Right lobe of liver (tissue), 6 donors: ENCODE results near the gene ANKRD63. TPM values are rescaled to one million over a fixed set of nuclear protein-coding genes. Genes with fewer than 3 reads are reported as not detected.

ENCODE experiments used
- ATAC-seq, 4 donors: fragments of 200-7000 bp; cut with Tn5 transposase; one replicate each; pipeline ENCODE4 v1.9.1; 2020; ENCODE audit warnings: mild to moderate bottlenecking in 4 of 4, moderate library complexity in 4 of 4
- DNase-seq, 3 donors: peaks; one replicate each; pipeline ENCODE4 v3.0.0-alpha.2; 2020
- H3K27ac ChIP-seq, 3 donors: fragments of 200-600 bp; one replicate each; pipeline ENCODE4 v1.8.0; 2022
- H3K27me3 ChIP-seq, 2 donors: fragments of 200-600 bp; one replicate each; pipeline ENCODE4 v1.8.0; 2022
- H3K36me3 ChIP-seq, 4 donors: fragments of 200-600 bp; sonication (generic) in 1 of 4; one replicate each; pipeline versions ENCODE4 v1.5.1 to v1.8.0; 2017 to 2022; ENCODE audit warnings: control low read depth in 1 of 4
- H3K4me1 ChIP-seq, 4 donors: fragments of 200-600 bp; sonication (generic) in 1 of 4; one replicate each; pipeline versions ENCODE4 v1.5.1 to v1.8.0; 2017 to 2022; ENCODE audit warnings: control low read depth in 1 of 4
- H3K4me3 ChIP-seq, 3 donors: fragments of 200-600 bp; one replicate each; pipeline ENCODE4 v1.8.0; 2022
- H3K9me3 ChIP-seq, 4 donors: fragments of 200-600 bp; sonication (generic) in 1 of 4; one replicate each; pipeline versions ENCODE4 v1.5.1 to v1.8.0; 2017 to 2022; ENCODE audit warnings: control low read depth in 1 of 4
- POLR2A ChIP-seq: fragments of 450-650 bp; IDR thresholded peaks from one replicate; pipeline ENCODE4 v1.6.1; 2017; ENCODE audit warnings: antibody characterized with exemption, mild to moderate bottlenecking
- WGBS: methylation state at CpG from one replicate; pipeline ENCODE4 v1.1.6; 2018; ENCODE audit warnings: low coverage, low lambda C conversion rate; ENCODE audit not compliant: insufficient coverage; ENCODE audit errors: missing lambda C conversion rate; 5-methylcytosine and 5-hydroxymethylcytosine counted together
- intact Hi-C, 2 donors: fragments of 100-400 bp; cut with DNase I; formaldehyde crosslinking; loops; one replicate each; pipeline versions ENCODE4 v1.11.2 to v1.14.1; 2022
- total RNA-seq, 6 experiments: library from RNA; depleted of rRNA in 2 of 6; stranded (reverse); fragments of >200 nt in 2 of 6; fragmentation: NEBNext Ultra II Directional in 3 of 6; extraction: Animal tissue kit (Norgen Biotek cat#: 25700) in 3 of 6; gene quantifications; one replicate each; pipeline versions ENCODE4 v1.1.0 to v1.2.4, GENCODE V29; 2016 to 2023
- TF ChIP-seq, protein P1 (sequence below), 4 donors: fragments of 200-600 bp in 3 of 4; fragments of 450-650 bp in 1 of 4; IDR thresholded peaks; one replicate each; pipeline versions ENCODE4 v1.5.1 to v1.8.0; 2016 to 2022; ENCODE audit warnings: antibody characterized with exemption in 4 of 4, mild to moderate bottlenecking in 2 of 4
- donor health status: DM: no; HTN: yes; CAD: no.
- donor health status: DM: no; HTN: no; CAD: no.
- donor health status: DM: no; HTN: no; CAD: no.
- donor health status: DM: no; HTN: yes; CAD: no.
- donor health status: DM: no; HTN: yes; CAD: no.

ANKRD63 gene
- total RNA-seq, 6 experiments from 2014 or later, result 0.24 TPM; not detected in 5

DNA sequence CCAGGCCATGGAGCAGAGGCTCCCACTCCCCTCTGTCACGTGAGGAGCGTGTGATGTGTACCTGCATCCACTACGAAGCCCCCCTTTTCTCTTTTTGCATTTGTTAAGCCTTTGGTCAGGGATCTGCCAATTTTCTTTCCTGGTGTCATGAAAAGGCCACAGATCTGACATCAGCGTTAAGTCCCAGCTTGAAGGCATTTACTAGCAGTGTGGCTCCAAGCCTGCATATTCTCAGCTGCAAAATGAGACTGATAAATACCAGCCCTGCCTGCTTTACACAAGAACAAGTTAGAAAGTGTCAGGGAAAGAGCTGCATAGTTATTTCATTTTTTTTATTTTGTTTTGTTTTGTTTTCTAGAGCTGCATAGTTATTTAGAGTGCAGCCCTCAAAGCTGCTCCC lies 2.3 kb upstream of the ANKRD63 start:
- ATAC-seq, result no peak

DNA sequence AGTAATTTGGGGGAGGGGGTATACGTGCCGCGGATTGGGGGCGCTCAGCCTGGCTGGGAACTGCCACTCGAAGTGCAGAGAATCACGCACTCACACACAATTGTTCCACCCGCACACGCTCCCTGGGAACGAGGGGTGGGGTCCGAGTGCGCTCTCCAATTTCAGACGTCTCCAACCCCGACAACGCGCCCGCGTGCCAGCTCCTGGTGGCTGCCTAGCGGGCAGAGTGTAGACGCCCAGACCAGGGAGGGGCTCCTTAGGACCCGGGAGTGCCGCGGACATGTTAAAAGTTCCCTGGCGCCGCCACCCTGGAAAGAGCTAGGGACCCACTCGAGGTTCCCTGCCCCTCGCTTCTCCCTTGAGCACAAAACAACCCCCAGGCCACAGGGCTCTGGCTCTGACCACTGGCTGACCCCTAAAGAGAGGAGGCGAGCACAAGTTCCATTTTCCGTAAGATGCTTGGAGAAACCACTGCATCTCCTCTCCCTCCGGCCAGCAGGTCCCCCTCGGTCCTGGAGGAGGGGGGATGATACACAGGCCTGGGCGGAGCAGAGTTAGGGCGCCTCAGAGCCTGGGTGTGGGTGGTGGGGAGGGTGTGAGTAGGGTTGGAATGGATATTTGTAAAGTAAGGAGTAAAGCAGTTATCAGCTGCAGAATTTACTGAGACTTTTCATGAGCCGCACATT lies 894 bp upstream of the ANKRD63 start:
- peaks cover 0 to 17% (median 0%) of the 10 kb centered on the region in 4 donors for H3K4me1 ChIP-seq
- H3K27ac ChIP-seq, result no peak overlapping the region
- peaks cover 0 to 27% of the 10 kb centered on the region in 2 donors for H3K27me3 ChIP-seq
- WGBS, result 50% methylated on average over 15 of the region's 33 CpGs
- H3K9me3 ChIP-seq, result no peaks in the 10 kb centered on the region
- DNase-seq (no peak), ATAC-seq (no peak)
- TF ChIP-seq POLR2A, result no peak
- TF ChIP-seq, protein P1, sequence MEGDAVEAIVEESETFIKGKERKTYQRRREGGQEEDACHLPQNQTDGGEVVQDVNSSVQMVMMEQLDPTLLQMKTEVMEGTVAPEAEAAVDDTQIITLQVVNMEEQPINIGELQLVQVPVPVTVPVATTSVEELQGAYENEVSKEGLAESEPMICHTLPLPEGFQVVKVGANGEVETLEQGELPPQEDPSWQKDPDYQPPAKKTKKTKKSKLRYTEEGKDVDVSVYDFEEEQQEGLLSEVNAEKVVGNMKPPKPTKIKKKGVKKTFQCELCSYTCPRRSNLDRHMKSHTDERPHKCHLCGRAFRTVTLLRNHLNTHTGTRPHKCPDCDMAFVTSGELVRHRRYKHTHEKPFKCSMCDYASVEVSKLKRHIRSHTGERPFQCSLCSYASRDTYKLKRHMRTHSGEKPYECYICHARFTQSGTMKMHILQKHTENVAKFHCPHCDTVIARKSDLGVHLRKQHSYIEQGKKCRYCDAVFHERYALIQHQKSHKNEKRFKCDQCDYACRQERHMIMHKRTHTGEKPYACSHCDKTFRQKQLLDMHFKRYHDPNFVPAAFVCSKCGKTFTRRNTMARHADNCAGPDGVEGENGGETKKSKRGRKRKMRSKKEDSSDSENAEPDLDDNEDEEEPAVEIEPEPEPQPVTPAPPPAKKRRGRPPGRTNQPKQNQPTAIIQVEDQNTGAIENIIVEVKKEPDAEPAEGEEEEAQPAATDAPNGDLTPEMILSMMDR (IDR thresholded peaks at IDR 0.05), result no peak
- intact Hi-C loops, result no loop called here
- H3K4me3 ChIP-seq, result no peak overlapping the region
- no peaks in the 10 kb centered on the region for H3K36me3 ChIP-seq

More for the DNA sequence above, 2.3 kb upstream of the ANKRD63 start:
- no peak for TF ChIP-seq POLR2A
- TF ChIP-seq, protein P1 (IDR thresholded peaks at IDR 0.05), result no peak
- H3K36me3 ChIP-seq, result no peaks in the 10 kb centered on the region
- intact Hi-C loops, result no loop called here
- no peaks in the 10 kb centered on the region for H3K9me3 ChIP-seq
- no peak for DNase-seq
- no peak overlapping the region for H3K4me3 ChIP-seq
- 88% methylated on average over 4 of the region's 4 CpGs for WGBS
- H3K27me3 ChIP-seq, result peaks cover 0 to 23% of the 10 kb centered on the region in 2 donors
- H3K4me1 ChIP-seq, result peaks cover 0 to 24% (median 0%) of the 10 kb centered on the region in 4 donors
- H3K27ac ChIP-seq, result no peak overlapping the region

DNA sequence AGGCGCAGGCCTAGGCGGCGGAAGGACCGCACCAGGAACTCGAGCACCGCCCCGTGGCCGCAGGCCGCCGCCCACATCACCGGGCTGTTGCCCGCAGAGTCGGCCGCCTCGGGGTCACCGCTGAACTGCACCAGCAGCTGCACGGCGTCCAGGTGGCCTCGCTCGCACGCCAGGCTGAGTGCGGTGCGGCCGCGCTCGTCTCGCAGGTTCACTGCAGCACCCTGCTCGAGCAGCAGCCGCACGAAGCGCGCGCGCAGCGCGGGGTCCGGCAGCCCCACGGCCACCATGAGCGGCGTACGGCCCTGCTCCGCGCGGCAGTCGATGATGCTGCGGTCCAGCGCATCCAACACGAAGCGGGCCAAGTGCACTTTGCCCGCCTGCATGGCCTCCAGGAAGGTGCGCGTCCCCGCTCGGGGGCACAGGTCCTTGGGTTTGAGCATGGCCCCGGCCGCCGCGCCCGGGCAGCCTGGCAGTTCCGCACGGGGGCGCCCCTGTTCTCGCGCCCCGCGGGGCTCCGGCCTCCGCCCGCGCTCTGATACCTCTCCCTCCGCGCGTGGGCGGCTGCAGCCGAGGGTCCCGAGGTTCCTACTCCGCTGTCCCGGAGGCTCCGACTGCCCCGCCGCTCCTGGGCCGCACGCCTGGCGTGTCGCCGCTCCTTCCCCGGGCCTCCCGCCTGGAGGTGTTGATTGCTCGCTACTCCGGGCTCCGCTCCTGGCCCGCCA lies 556 bp downstream of the ANKRD63 start:
- peaks cover 0 to 17% (median 0%) of the 10 kb centered on the region in 4 donors for H3K4me1 ChIP-seq
- H3K27ac ChIP-seq, result no peak overlapping the region
- no CpG with 5 or more reads among the region's 92 CpGs for WGBS
- peak; percentile 75 to 84 (median 82) for ATAC-seq
- no peaks in the 10 kb centered on the region for H3K36me3 ChIP-seq
- intact Hi-C loops, result no loop called here
- H3K4me3 ChIP-seq, result peak overlapping the region; percentile 22 to 51 (median 40)
- H3K9me3 ChIP-seq, result no peaks in the 10 kb centered on the region
- peak; percentile 75 to 86 (median 85) for DNase-seq
- peaks cover 0 to 27% of the 10 kb centered on the region in 2 donors for H3K27me3 ChIP-seq
- TF ChIP-seq, protein P1 (IDR thresholded peaks at IDR 0.05), result peak in 3 of 4 donors; percentile 37 to 59 (median 54)
- TF ChIP-seq POLR2A, result no peak

DNA sequence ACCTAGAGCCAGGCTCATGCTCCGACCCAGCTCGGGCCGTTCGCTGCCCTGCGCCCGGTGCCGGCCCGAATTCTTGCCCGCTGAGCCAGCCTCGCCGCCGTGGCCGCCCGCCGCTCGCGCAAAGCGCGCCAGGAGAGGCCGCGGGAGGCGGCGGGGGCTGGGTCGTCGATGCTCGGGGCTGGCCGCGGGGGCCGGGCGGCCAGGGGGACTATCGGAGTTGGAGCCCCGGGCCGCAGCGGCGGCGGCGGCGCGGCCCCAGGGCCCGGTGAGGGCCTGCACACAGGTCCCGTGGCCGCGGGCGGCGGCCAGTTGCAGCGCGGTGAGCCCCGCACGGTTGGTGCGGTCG lies 1.1 kb downstream of the ANKRD63 start:
- peaks cover 0 to 27% of the 10 kb centered on the region in 2 donors for H3K27me3 ChIP-seq
- intact Hi-C loops, result no loop called here
- H3K4me3 ChIP-seq, result peak overlapping the region; percentile 22 to 51 (median 40)
- H3K36me3 ChIP-seq, result no peaks in the 10 kb centered on the region
- ATAC-seq (no peak), DNase-seq (no peak)
- TF ChIP-seq, protein P1 (IDR thresholded peaks at IDR 0.05), result no peak
- TF ChIP-seq POLR2A, result no peak
- H3K27ac ChIP-seq, result no peak overlapping the region
- H3K4me1 ChIP-seq, result peaks cover 0 to 17% (median 0%) of the 10 kb centered on the region in 4 donors
- no CpG with 5 or more reads among the region's 51 CpGs for WGBS
- H3K9me3 ChIP-seq, result no peaks in the 10 kb centered on the region
